ENCODE results near the gene PPP2R2D.
"Not testable (repeated sequence)": the region's sequence is repeated elsewhere in the genome, so short reads cannot be mapped to it uniquely, and the experiment has no call there.

The PPP2R2D gene

DNA sequence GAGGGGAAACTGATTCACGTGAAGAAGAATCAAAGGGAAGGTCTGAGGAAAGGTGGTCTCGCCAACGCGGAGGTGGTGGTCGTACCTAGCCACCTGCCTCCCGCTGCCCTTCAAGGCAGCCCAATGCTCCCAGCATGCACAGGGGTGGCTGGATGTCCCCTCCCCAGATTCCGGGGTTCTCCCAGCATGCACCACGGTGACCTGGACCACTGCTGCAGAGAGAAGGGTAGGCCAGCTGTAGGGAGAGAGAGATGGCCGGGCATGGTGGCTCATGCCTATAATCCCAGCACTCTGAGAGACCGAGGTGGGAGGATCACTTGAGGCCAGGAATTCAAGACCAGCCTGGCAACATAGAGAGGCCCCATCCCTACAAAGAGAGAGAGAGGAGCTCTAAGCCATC lies 32.4 kb upstream of the PPP2R2D start:
- no peak for DNase-seq

DNA sequence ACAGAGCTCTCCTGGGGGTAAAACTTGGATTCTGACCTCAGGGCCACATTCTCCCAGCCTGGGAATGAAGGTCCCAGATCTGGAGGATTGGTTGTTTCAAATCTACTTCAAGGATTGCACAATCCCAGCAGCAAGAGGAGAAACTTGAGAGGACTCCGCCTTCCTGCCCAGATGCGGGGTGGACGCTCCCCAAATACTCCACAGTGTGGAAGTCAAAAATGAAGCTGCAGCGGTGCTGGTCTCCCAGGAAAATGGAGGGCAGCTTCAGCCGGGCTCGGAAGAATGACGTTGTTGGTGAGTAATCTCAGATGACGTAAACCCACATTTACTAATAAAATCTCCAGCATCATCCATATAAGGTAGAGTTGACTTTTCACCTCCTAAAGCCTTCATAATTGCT lies 31.5 kb upstream of the PPP2R2D start:
- no peak for DNase-seq

DNA sequence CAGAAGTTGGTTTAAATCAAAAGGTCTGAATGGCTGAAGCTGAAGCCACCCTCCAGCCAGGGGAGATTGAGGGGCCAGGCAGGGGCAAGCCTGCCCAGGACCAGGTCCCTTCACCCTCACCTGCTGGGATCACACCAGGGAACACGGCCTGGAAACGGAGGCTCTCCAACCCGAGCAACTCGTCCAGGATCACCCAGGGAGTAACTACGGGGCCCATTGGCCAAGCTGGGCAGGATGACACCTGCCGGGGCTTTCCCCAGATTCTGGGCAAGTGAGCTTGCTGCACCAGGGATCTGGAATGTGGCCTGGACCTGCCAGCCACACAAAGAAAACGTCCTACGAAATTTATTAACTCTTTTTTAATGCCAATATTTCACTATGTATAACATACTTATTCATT lies 30.4 kb upstream of the PPP2R2D start:
- no peak for DNase-seq

DNA sequence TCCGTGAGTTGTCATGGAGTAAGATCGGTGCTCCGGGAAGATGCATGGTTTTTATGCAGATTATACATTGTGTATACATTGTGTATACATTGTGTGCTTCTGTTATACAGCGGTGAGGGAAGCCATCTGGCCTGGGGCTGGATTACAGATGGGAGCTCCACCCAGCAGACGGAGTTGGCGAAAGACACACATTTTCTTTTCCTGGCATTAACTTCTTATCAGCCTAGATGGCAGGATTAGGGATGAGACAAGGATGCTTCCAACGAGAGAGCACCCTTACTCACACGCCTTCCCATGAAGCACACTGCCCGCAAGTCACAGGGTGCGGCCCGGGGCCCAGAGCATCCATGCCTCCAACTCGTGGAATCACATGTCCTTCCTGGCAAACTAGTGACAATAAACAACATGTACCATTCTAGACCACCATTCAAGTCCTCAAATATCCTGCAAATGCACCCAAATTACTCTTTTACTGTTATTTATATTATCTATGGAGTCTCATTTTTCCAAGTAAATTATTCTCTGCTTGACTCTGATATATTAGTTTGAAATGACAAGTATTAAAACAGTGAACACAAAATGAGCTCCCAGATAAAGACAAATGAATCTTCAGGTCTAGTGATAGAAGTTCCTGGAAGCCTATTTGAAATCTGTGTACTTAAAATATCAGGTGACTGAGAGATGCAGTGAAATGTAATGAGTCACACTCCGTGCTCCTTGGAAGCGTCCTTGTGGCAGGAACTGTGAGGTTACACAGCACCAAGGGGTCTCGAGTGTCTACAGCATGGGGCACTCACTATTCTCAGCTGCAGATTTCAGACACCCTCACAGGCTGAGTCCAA lies 29.8 kb upstream of the PPP2R2D start:
- no peak for DNase-seq

DNA sequence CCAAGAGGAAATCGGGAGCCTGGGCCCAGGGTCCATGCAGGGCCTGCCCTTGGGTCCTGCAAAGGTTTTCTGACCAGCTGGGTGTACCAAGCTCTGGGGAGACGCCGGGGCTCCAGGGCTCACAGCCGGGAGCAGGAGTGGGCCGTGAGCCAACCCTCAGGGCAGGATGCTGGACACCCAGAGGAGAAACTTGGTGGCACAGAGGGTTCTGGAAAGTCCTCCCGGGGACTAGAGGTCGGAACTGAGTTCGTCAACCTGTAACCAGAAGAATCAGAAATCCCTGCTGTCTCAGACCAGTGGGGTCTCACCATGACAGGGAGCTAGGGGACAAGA lies 29.2 kb upstream of the PPP2R2D start:
- DNase-seq, result no peak

DNA sequence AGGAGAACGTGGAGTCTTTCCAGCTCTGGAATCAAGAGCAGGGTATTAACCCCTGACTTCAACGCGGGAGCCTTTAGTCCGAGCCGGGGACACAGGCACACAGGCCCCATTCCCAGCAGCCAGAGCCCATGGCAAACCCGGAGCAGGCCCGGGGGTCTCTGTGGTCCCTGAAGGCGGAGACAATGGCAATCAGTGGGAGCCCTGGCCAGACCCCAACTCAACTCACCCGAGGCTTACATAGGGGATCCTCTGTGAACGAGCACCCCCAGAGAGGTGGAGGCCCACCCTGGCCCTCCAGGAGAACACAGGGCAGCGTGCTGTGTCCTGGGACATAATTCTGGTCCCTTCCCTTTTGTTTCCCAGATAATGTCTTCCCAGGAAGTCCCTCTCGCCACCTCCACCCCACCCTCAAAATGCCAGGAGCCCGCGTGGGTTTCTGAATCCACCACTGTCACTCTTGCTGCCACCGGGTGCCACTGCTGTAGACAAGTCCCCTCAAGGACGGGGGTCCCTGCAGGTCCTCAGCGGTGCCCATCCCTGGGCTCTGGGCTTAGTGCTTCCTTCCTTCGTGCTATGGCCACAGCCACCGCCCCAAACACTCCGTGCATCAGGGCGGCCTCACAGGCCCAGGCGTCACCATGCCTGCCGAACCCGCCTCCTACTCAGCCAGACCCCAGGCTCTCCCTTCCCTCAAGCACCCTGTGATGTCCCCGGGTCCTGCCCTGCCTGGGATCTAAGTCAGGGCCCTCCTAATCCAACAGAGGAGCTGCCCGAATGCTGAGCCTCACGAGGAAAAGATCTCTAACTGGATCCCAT lies 28.6 kb upstream of the PPP2R2D start:
- no peak for DNase-seq

DNA sequence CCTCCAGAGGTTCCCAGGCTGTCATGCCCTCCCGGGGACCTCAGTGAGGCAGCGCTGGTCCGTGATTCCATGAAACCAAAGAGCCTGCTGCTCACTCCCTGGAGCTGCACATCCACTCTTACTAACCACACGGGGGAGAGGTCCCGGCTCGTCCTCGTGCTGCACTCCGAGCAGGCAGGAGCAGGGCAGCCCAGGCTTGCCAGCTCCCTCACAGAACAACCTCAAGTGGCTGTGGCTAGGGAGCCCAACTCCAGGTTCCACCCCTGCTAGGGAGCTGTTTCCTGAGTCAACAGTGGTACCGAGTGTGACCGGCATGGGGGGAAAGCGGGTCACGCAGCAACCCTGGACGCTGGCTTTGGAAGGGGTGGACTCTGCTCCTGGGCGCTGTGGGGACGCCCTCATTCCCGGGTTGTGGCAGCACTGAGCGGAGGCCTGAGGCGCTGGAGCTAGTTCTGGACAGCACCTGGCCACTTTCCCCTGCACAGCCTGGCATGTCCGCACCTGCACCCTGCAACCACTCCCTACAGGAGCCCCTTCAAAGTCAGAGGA lies 27.9 kb upstream of the PPP2R2D start:
- no peak for DNase-seq

DNA sequence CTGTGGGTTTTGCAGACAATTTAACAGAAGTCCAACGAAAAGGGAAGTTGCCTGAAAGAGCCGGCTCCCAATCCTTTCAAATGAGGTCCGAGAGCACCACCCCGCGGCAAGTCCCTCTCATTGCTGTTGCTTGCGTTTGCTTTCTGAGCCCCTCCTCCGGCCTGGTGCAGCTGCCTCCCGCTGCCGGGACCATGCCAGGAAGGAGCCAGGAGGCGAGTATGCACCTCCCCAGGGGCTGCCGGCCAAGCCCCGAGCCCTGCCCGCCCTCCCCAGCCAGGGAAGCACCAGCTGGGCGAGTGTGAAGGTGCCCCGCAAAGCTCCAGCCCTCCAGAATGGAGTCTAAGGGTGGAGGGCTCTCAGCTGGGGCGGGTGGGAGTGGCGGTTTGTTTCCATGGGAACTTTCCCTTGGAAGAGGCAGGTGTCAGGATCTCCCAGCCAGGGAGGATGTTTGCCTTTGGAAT lies 25.8 kb upstream of the PPP2R2D start:
- peak; percentile 74 for DNase-seq

DNA sequence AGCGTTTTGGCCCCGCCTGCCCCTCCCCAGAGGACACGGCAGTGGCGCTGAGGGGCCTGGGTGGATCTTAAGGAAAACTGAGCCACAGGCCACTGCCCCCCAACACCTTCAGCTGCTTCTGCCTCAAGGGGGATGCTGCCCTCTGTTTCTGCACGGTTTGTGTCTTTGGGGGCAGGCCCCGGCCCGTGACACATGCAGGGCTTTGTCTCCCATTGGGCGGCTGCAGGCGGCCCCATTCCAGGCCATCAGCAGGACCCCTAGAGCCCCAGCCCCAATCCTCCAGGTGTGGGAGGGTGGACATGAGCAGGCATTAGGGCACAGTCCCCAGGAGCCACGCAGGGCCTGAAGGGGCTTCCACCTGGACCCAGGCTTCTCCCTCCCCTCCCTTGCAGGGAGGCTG lies 25.3 kb upstream of the PPP2R2D start:
- DNase-seq, result no peak

DNA sequence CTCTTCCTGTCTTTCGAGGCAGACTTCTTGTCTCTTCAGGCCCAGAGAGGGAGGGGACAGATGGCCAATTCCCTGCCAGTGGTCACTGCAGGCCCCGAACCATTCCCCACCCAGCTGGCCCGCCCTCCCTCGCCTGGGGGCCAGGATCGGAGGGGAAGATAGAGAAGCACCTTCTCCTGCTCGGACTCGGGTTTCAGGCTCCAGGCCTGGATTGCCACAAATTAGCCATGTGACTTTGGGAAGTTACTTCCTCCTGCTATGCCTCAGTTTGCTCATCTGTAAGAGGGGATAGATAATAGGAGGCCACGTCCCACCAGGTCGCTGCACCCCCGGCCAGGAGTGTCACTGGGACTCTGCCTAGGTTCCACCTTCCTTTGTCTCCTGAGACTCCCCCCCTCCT lies 24.8 kb upstream of the PPP2R2D start:
- no peak for DNase-seq

DNA sequence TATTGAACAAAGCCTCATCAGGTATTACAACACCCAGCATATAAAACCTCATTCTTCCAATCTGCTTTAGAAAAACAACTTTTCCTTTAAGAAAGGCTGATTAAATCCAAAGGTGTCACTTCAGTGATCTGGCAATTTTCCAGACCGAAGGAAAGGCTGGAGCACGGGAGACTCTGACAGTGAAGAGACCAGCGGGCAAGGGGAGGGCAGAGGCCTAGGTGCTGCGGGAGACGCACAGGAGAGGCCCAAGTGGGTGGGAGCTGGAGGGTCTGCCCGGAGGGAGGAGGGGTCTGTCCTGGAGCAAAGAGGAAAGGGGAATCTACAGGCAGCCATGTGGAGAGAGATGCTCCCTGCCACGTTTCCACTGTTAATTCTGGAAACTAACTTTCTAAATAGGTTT lies 24.3 kb upstream of the PPP2R2D start:
- no peak for DNase-seq

DNA sequence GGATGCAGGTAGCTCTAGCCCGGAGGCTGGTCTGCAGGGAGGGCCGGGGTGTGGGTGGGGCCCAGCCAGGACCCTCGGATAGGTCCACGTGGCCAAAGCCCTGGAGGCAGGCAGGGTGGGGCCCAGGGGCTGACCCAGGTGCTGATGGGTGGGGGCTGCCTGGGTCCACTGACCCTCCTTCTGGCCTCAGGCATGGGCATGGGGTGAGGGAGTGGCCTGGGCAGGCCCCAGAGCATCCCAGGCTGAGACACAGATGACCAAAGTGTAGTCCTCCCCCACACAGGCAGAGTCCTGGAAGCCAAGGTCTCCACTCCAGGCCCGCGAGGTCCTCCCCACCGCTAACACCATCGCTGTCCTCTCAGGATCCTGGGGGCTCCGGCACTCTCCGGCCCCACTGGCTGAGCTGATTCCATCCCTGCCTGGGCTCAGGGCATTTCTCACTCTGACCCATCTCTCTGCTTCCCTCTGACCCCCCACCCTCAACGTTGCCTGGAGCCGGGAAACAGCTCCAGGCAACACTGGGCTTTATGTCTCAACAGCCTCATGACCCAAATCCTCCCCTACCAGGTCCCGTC lies 20.7 kb upstream of the PPP2R2D start:
- no peak for DNase-seq

DNA sequence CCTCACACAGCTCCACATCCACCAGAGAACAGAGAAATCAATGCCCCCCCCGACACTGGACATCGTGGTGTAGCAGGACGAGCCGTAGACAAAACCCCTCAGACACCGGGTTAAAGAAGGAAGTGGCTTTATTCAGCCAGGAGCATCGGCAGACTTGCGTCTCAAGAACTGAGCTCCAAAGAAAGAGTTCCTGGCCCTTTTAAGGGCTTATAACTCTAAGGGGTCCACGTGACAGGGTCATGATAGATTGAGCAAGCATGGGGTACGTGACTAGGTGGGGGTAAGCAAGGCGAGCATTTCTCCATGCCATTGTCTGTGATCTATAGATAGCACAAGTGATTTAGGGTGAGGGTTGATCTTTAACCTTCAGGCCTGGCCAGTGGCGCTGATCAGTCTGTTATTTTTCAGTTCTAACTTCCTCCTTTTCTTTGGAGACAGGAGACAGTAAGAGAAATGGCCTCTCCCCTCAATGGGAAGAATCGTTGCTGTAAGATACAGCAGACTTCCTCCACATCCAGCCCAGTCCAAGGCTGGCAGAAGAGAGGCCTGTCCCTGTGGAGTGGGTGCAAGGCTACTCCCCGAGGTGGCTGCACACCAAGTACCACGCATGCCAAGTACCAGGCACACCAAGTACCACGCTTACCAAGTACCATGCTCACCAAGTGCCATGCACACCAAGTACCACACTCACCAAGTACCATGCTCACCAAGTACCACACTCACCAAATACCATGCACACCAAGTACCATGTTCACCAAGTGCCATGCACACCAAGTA lies 19.5 kb upstream of the PPP2R2D start:
- DNase-seq, result no peak

DNA sequence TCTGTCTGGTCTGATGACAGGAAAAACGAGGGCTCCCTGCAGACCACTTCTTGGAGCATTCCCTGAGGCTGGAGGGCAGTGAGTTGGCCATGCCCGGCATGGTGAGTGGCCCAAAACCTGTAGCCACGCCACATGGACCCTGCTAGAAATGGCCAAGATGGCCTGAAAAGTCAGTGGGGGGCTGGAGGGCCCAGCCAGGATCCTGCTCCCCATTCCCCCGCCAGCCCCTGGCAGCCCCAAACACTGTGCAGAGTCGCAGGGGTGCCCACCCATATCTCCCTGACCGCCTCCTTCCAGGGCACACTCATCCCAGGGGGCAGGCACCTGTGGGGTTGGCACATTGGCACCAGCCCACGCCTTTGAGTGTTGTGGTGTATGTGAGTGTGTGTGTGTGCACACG lies 18.7 kb upstream of the PPP2R2D start:
- no peak for DNase-seq

DNA sequence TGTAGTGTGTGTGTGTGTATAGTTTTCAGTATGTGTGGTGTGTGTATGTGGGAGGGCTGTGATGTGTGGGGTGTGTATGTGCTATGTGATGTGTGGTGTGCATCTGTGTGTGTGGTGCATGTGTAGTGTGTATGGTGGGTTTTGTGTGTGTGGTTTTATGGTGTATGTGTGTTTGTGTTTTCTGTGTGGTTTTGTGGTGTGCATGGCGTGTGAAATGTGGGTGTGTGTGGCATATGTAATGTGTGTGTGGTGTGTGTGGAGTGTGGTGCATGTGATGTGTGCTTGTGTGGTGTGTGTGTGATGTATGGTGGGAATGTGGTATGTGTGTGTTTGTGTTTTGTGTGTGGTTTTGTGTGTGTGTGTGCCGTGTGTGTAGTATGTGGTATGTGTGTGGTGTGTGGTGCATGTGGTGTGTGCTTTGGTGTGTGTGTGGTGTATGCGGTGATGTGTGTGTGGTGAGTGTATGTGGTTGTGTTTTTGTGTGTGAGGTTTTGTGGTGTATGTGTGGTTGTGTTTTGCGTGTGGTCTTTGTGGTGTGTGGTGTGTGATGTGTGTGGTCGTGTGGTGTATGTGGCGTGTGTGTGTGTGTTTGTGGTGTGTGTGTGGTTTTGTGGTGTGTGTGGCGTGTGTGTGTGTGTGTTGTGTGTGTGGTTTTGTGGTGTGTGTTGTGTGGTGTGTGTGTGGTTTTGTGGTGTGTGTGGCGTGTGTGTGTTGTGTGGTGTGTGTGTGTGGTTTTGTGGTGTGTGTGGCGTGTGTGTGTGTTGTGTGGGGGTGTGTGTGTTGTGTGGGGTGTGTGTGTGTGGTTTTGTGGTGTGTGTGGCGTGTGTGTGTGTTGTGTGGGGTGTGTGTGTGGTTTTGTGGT lies 18.0 kb upstream of the PPP2R2D start:
- DNase-seq, result no peak

DNA sequence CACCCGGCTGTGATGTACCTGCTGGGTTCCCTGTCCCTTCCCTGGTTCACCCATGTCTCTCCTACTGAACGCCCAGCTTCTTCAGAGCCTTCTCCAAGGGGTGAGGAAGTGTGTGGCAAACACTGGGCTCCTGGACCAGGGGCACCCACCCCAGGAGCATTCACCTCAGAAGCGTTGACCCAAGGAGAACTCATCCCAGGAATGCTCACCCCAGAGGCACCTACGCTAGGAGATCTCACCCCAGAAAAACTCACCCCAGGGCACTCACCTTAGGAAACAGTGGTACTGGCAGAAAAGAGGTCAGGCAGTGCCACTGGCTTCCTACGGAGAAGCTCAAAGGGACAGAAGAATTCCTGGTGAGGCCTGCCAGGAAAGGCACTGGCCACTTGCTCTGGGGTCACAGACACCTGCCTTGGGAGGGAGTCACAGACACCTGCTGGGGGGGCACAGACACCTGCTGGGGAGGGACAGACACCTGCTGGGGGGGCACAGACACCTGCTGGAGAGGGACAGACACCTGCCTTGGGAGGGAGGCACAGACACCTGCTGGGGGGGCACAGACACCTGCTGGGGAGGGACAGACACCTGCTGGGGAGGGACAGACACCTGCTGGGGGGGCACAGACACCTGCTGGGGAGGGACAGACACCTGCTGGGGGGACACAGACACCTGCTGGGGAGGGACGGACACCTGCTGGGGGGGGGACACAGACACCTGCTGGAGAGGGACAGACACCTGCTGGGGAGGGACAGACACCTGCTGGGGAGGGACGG lies 17.0 kb upstream of the PPP2R2D start:
- DNase-seq, result not testable (repeated sequence)

DNA sequence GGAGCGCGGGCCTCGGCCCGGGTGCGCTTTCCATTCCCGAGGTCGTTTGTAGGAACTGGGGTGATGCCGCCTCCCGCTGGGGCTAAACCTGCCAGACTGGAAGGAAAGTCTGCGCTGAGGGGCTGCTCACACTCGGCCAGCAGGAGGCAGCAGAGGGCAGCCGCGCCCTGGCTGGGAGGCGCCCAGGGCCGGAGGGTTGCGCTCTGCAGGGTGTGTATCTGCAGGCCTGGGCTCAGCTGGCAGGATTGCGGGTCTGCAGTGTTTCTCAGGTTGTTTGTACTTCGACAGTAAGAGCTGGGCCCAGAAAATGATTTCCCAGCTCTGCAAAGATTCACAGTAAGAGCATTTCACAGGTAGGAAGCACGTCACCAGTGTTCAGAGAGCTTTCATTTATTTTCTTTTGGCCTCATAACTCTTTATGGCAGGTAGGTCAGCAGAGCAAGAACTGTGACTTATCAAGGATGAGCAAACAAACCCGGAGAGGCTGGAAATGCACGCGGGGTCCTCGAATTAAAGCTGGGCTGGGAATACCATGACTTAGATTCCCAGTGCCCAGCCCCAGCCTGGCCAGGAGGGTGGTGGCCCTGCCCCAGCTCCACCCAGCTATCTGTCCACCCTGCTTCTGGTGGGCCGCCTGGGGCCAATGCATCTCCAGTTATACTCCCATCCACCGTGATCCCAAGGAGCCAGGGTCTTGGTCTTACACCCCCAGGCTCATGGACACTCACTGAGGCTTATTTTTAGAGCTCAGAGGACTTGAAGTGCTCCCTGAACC lies 15.2 kb upstream of the PPP2R2D start:
- peak; percentile 85 for DNase-seq

DNA sequence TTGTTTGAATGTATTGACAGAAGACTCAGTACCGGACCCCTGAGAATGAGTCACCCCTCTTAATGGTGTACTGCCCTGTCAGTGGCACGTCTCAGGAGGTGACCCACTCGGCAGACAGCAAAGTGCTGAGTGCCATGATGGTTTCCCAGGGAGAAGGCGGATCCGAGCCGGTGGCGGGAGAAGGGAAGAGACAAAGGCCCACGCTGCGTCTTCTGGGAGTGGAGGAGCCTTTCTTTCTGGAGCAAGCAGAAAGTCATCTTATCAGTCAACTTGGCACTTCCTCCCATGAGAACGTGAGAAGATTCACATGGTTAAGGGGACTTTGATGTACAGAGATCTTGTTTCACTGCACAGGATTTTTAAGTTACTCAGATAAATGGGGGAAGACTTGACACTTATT lies 14.6 kb upstream of the PPP2R2D start:
- DNase-seq, result no peak

DNA sequence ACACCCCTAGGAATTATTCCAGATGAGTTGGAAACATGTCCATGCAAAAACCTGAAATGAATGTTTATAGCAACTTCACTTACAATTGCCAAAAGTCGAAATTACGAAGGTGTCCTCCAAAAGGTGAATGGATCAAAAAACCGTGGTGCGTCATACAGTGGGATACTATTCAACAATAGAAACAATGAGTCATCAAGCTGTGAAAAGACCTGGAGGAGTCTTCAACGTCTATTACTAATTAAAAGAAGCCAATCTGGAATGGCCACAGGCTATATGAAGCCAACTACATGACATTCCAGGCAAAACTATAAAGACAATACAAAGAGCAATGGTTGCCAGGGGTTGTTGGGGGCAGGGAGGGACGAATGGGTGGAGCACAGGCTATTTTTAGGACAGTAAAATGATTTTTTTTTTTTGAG lies 12.6 kb upstream of the PPP2R2D start:
- no peak for DNase-seq

DNA sequence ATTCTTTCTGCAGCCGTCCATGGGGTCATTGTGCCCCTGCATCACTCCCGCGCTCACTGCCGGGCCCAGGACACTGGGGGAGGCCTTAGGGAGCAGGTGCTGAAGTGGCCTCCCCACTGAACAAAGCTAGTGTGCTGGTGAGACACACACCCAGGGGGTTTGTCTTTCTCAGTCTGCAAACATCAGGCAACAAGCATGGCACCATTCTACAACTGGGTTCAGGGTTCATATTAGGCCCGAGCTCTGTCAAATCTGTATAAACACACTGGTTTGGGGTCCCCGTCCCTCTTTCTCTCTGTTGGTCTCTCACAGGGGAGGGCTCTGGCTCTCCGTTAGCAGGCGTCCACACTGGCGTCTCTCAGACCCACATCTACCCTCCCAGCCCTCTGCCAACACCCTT lies 11.1 kb upstream of the PPP2R2D start:
- no peak for DNase-seq
